C4-2B (cell line): ENCODE results near the gene VPS29.

Experiments
- H3K27ac ChIP-seq: fragments of 450-650 bp; 2 replicates; pipeline ENCODE4 v1.5.1; 2017
- ZFX ChIP-seq: fragments of 450-650 bp; IDR thresholded peaks from 2 replicates; pipeline ENCODE4 v1.6.1; 2017
- TF ChIP-seq, protein P1 (sequence below): fragments of 450-650 bp; conservative IDR thresholded peaks from 2 replicates; pipeline ENCODE4 v1.5.1; 2017; ENCODE audit warnings: mild to moderate bottlenecking

Gene VPS29

DNA sequence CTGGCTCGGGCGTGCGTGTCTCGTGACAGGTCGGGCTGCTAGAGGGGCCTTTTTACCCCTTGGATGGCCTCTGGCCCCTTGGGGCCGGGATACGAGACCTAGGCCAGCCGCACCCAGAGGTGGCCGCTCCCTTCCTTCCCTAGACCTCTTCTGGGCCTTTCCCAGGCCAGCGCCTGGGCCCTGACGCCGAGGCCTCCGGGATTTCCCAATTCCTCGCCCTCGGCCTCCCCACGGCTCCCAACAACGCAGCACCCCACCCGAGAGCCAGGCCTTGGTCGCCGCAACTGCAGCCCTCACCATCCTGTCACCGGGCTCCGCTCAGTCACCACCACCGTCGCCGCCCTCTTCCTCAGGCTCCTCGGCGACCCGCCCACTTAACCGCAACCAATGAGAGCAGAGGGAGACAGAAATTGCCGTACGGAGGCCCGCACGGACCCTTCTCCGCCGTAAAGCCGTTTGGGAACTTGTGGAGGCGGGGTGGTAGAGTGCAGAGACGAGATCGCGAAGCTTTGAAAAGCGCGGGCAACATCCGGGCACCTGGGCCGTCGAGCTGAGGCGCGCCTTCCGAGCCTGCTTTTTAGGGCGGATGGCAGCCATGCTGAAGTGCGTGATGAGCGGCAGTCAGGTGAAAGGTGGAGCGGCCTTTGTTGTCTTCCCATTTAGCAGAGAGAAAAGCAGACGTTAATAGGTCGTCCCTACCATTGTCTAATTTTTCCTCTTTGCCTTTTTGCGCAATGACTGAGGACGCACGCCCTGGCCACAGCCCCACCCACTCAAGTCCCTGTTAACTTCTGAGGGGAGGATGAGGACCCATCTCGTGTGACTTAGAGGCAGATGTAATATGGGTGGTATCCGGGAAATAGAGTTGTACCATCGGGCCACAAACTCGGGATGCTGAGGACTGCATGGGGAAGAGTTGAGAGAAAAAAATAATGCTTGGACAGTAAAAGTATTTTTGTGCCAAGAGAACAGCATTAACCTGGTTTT, at the start of gene VPS29, which contains the start of gene RAD9B:
Gene VPS29 (minus strand): TSS at position 360 of the 987 bp plus-strand sequence. CDS start 60 bp downstream, at position 300.
Gene RAD9B (plus strand): TSS at position 580 of the 987 bp plus-strand sequence. CDS start 7 bp downstream, at position 587.
- TF ChIP-seq, protein P1, sequence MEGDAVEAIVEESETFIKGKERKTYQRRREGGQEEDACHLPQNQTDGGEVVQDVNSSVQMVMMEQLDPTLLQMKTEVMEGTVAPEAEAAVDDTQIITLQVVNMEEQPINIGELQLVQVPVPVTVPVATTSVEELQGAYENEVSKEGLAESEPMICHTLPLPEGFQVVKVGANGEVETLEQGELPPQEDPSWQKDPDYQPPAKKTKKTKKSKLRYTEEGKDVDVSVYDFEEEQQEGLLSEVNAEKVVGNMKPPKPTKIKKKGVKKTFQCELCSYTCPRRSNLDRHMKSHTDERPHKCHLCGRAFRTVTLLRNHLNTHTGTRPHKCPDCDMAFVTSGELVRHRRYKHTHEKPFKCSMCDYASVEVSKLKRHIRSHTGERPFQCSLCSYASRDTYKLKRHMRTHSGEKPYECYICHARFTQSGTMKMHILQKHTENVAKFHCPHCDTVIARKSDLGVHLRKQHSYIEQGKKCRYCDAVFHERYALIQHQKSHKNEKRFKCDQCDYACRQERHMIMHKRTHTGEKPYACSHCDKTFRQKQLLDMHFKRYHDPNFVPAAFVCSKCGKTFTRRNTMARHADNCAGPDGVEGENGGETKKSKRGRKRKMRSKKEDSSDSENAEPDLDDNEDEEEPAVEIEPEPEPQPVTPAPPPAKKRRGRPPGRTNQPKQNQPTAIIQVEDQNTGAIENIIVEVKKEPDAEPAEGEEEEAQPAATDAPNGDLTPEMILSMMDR: no peak
- TF ChIP-seq ZFX: peak; percentile 91
- peak within 1 kb of the TSS; percentile 80 for H3K27ac ChIP-seq

DNA sequence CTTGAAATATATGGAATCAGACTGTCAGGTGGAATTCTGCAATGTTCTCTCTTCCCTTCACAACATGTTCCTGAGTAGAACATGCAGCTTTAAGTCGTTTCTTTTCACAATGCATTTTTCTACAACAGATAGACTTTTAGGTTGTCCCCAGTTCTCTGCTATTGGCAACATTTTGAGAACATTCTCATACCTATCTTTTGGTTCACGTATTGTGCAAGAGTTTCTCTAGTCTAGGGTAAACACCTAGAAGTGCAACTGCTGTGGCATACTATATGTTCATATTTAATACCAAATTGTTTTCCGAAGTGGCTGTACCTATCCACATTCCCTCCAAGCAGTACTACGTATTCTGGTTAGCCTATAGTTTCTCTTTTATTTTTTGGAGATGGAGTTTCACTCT, 49.1 kb upstream of the VPS29 start:
- TF ChIP-seq ZFX: no peak
- TF ChIP-seq, protein P1: no peak
- no peak overlapping the region for H3K27ac ChIP-seq

DNA sequence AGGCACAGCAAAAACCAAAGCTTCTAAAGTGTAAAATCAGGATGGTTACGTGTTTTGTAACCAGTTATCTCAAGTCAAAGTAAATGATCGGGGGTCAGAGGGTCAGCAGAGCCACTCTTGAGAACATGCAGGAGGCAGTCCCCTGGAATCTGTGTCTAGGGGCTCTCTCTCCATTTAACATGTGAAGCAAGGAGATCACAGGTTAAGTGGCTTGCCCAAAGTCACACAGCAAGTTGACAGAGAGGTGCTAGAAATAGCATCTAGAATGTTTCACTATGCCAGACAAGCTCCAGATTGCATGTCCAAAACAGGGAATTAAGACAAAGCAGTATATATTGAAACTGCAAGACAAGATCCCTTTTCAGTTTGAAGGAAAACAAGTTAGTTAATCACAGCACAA, 47.8 kb upstream of the VPS29 start:
- TF ChIP-seq, protein P1: no peak
- TF ChIP-seq ZFX: no peak
- no peak overlapping the region for H3K27ac ChIP-seq

DNA sequence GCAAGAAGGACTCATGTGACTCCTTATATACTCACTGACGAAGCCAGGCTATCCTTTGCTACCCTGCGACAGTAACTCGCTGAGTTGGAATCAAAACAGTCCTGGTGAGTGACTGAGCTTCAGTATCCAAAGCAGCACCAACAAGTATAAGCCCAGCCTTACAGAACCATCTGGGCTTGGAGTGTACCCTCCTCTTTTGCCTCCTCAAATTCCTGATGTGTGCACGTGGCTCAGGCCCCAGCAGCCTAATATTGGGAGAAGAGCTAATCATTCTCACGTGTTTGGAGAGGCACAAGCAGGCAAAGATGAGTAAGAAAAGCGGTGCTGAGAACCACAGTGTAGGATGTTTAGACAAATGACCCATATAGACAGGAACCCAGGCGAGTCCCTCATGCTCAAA, 46.8 kb upstream of the VPS29 start:
- no peak overlapping the region for H3K27ac ChIP-seq

DNA sequence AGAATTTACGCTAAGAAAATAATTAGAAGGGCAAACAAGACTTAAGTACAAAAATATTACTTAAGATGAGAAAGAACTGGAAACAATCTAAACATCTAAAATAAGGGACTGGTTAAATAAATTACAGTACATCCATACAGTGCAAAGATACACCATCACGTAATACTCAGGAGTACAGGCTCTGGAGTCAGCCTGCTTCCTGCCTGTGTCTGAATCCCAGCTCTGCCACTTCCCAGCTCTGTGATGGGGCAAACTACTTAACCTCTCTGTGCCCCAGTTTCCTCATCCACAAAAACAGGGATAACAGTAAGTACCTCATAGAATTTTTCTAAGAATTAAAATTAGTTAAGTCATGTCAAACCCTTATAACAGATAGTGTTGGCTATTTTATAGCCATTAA, 45.2 kb upstream of the VPS29 start:
- TF ChIP-seq ZFX: no peak
- TF ChIP-seq, protein P1: no peak
- H3K27ac ChIP-seq: no peak overlapping the region

More for the DNA sequence above, 46.8 kb upstream of the VPS29 start:
- TF ChIP-seq, protein P1: no peak
- no peak for TF ChIP-seq ZFX

DNA sequence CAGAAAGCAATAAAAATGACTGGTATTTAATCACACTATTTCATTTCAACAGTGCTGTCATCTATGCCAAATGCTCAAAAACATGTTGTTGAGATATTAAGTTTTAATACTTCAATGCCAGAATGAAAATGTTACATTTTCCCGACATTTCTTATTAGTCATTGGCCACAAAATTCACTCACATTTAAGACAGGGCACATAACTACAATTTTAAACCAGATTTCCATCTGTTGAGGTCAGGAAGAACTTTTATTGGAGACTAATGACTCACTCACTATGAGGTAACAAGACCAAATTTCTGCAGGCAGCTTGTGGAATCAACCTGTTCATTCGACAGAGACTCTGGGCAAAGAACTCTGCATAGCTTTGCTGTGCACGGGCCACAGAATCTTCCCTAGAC, 44.4 kb upstream of the VPS29 start:
- TF ChIP-seq ZFX: no peak
- TF ChIP-seq, protein P1: no peak
- no peak overlapping the region for H3K27ac ChIP-seq

DNA sequence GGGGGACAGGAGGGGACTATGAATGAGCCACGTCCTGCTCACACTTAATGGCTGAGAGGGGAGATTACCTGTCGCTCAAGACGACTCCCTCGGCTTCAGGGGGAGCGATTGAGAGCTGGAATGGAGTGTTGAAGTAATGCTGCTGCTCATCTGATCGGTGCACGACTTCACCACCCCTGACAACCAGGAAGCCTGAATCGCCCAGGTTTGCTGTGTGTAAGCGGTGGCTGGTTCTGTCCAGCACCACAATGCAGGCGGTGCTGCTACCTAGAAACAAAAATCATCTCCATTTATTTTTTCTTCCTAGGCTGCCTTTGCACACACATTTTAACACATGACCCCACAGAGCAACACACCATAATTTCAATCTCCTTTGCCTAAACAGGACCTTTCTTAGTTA, 43.9 kb upstream of the VPS29 start:
- no peak overlapping the region for H3K27ac ChIP-seq
- TF ChIP-seq, protein P1: no peak
- no peak for TF ChIP-seq ZFX

DNA sequence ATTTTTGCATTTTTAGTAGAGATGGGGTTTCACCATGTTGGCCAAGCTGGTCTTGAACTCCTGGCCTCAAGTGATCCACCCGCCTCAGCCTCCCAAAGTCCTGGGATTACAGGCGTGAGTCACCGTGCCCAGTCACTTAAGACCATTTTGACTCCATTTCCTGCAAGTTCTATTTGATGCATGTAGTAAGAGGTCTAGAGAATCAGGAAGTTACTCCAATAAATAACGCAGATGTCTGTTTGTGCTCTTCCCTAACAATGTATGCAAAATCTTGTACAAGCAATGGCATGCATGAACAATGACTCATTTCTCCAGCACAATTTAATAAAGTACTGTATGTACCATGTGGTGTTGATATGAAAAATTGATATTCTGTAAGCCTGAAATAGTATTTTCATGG, 43.3 kb upstream of the VPS29 start:
- peak overlapping the region; percentile 73 for H3K27ac ChIP-seq
